Measurements from ENCODE around the gene TBC1D19. TPM values are rescaled to one million over a fixed set of nuclear protein-coding genes. Genes with fewer than 3 reads are reported as not detected.
"Not testable (repeated sequence)": the region's sequence is repeated elsewhere in the genome, so short reads cannot be mapped to it uniquely, and the experiment has no call there.

TBC1D19 gene
- total RNA-seq, 2 donors from 2014 or later, result 11.7 to 12.5 TPM

DNA sequence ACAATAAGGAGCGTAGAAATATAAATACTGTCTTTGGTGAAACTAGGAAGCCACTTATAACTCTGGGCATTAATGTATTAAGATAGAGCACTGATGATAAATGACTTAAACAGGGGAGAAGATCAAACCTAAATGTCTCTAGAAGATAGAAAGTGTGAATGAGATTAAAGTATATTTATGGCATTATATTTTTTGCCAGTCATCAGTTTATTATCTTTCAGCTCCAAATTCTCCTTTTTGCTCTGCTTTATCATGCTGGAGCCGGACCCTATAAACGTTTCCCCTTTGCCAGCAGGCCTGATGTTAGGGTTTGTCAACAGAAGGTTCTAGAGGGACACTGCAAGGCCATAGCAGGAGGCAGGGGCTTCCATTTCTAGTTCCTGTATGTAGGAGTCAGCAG, 76.4 kb downstream of the TBC1D19 start:
- DNase-seq (ENCODE audit: low spot score), result no peak
- intact Hi-C loops (cut with DNase I), result no loop called here

DNA sequence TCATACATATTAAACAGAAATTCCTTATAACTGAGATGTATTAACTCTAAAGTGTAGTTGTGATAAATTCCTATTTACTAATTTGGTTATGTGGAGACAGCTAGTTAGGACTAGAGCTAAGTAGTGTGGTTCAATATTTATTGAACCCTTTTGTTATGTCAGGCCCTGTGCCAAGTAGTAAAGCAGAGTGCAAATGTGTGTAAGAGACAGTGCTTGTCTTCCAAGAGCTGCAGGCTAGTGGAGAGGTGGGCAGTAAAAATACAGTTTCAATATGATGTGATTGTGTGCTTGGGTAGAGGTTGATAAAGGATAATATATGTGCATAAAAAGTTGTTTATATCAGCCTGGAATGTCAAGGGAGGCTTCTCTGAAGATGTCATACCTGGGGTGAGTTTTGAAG, 80.0 kb downstream of the TBC1D19 start:
- no peak for DNase-seq (ENCODE audit: low spot score)
- intact Hi-C loops (cut with DNase I), result no loop called here

DNA sequence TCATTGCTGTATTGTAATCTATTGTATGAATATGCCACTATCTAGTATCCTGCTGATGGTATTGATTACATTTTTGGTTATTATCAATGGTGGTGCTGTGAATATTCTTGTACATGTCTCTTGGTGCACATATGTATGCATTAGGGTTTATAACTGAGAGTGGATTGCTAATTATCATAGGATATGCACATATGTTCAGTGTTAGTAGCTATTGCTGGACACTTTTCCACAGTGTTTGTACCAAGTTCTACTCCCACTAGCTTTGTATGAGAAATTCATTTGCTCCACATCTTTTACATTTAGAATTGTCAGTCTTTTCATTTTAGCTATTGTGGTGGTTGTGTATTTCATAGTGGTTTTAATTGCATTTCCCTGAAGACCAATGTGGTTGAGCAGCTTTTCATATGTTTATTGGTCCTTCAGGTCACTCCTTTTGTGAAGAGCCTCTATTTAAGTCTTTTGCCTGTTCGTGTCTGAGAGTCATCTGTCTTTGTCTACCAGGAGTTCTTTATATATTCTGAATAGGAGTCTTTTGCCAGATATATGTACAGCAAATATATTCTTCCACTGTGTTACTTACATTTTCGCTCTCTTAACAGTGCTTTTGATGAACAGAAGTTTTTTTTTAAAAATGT, 87.1 kb downstream of the TBC1D19 start:
- DNase-seq (ENCODE audit: low spot score), result no peak
- intact Hi-C loops (cut with DNase I), result no loop called here

DNA sequence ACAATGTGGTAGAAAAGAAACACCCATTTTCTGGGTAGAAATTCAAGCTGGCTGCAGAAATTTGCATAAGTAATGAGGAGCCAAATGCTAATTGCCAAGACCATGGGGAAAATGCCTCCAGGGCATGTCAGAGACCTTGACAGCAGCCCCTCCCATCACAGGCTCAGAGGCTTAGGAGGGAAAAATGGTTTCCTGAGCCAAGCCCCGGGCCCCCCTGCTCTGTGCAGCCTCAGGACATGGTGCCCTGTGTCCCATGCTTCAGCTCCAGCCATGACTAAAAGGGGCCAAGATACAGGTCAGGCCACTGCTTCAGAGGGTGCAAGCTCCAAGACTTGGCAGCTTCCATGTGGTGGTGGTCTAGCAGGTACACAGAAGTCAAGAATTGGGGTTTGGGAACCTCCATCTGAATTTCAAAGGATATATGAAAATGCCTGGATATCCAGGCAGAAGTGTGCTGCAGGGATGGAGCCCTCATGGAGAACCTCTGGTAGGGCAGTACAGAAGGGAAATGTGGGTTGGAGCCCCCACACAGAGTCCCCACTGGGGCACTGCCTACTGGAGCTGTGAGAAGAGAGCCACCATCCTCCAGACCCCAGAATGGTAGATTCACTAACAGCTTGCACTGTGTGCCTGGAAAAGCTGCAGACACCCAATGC, 95.3 kb downstream of the TBC1D19 start:
- DNase-seq (ENCODE audit: low spot score); intact Hi-C loops (cut with DNase I): not testable (repeated sequence)

DNA sequence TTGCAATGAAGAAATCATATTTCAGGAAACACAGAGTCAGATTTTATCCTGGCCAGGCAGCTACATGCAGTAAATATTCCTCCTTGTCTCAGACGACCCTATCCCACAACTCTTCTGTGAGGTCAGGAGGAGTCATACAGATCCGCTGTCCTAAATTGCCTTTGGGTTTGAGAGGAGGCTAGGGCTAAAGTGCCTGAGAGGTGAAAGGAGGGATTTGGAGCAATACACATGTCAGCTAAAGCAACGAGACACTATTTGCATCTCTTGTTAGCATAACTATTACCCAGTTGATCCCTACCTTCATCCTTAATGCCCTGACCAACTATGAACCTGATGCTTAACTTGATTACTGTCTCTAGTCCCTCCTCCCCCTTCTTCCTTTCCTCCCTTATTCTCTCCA, 98.6 kb downstream of the TBC1D19 start:
- no peak for DNase-seq (ENCODE audit: low spot score)
- intact Hi-C loops (cut with DNase I), result no loop called here

DNA sequence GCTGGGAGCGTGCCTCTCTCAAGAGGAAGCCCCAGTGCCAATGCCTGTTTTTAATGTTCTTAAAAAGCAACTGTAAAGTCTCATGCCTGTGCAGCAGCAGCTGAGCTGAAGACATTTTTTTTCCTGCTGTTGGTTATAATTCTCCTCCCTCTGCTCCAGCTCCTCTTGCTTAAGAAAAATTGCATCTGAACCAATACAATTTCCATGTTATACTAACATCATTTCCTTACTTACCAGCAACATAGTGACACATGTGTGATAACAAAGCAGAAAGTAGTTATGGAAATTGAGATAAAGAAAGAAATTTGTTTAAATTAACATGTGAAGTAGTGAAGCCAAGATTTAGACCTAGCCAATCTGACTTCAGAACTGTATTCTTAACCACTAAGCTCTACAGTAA, 101.4 kb downstream of the TBC1D19 start:
- intact Hi-C loops (cut with DNase I), result no loop called here
- DNase-seq (ENCODE audit: low spot score), result no peak

DNA sequence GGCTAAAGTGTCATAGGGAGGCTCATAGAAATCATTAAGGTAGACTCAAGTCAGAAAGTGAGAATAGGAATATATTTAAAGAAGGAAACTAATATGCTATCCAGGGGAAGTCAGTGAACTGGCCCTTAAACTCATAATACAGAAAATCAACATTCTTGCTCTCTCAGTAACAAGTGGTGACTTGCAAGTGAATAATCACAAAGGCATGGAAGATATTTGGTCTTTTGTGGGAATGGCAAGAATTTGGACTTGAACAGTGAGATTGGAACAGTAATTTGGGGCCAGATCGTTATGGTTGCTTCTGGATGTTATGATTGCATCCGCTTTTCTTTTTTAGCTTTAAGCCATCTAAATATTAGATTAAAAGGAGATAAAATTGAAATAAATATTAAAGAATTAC, 103.8 kb downstream of the TBC1D19 start:
- intact Hi-C loops (cut with DNase I), result no loop called here

DNA sequence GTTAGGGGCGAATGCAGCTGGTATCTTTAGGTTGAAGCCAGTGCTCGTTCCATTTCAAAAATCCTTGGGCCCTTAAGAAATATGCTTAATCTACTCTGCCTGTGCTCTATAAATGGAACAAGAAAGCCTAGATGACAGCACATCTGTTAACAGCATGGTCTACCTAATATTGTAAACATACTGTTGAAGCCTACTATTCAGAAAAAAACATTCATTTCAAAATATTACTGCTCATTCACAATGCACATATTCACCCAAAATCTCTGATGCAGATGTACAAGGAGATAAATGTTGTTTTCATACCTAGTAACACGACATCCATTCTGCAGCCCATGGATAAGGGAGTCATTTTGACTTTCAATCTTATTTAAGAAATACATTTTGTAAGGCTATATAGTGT, 106.6 kb downstream of the TBC1D19 start:
- intact Hi-C loops (cut with DNase I), result no loop called here
- no peak for DNase-seq (ENCODE audit: low spot score)

More for the DNA sequence above, 103.8 kb downstream of the TBC1D19 start:
- no peak for DNase-seq (ENCODE audit: low spot score)

DNA sequence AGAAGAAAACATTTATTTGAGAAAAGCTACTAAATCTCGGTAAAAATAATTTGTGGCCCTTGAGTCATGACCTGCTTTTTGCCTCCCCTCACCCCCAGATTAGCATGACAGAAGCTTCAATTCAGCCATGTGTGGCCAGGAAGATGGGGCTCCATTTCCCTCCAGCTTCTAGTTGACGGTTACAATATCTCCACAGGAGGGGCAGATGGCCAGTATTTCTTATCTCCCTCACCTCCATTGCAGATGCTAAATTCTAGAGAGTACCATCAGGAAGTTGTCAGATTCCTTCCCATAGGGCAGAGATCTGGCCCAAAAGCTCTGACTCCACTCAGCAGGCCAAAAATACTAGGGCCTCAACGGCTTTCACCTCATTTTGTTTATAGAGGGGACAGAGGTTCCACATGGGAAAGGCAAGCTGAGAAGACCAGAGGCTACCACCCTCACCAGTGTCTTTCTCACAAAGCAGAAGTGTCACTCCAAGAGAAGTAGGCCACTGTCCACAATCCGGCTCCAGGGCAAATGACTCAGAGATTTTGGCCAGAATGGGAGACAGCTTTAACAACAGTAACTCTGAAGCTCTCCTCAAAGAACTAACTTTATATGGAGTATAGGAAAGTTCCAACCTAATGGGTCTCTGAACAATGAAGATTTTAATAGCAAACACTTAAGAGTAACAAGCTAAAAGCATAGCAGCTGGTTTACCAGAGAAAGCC, 108.3 kb downstream of the TBC1D19 start:
- intact Hi-C loops (cut with DNase I), result no loop called here
- no peak for DNase-seq (ENCODE audit: low spot score)

DNA sequence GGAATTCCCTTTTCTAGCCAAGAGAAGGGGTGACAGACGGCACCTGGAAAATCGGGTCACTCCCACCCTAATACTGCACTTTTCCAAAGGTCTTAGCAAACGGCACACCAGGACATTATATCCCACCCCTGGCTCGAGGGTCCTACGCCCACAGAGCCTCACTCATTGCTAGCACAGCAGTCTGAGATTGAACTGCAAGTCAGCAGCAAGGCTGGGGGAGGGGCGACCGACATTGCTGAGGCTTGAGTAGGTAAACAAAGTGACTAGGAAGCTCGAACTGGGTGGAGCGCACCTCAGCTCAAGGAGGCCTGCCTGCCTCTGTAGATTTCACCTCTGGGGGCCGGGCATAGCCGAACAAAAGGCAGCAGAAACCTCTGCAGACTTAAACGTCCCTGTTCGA, 110.2 kb downstream of the TBC1D19 start:
- DNase-seq (ENCODE audit: low spot score); intact Hi-C loops (cut with DNase I): not testable (repeated sequence)

DNA sequence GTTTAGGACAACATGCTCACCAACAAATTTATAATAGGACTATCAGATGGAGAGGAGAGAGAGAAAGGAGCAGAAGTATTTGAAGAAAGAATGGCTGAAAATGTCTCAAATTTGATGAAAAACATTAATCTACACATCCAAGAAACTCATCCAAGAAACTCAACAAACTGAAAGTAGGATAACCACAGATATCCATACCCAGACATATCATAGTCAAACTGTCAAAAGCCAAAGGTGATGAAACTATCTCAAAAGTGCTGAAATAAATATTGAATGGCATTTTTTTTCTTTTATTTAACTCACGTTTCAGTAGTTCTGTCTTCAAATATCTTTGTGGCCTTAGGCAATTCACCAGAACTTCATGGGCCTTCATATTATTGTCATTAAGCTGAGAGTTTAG, 116.2 kb downstream of the TBC1D19 start:
- DNase-seq (ENCODE audit: low spot score), result no peak
- intact Hi-C loops (cut with DNase I), result no loop called here

DNA sequence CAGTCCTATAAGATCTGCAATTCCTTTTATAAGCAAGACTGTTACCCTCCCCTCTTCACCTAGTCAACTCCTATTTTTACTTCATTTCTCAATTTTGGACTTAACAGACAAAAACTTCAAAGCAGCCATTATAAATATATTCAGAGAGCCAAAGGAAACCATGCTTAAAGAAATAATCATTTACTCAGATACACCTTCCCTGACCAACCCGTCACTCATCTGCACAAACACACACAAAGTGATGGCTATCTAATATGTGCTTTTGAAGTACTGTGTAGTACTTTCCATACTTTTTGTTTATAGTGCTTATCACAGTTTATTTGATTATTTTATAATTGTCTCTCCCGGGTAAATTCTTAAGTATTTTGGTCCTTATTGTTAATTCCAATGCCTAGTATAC, 117.2 kb downstream of the TBC1D19 start:
- no peak for DNase-seq (ENCODE audit: low spot score)
- intact Hi-C loops (cut with DNase I), result no loop called here

DNA sequence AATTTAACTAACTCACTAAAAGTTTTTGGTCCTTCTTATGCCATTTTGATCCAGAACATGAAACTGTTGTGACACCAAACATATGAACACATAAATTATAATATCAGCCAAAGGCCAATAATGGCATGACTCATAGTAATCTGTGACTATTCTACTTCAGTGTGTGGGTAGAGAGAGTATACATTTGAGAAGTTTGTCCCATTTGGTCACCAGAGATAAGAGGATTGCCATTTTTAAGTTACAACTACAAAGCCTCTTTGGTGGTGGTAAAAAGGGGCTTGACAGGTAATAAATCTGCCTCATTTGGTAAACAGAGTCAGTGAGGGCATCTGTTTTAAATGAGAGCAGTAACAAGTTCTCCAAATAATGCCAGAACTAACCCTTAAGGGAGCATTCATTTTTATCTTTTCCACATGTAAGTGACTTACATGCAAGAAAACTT, 117.9 kb downstream of the TBC1D19 start:
- intact Hi-C loops (cut with DNase I), result no loop called here
- DNase-seq (ENCODE audit: low spot score), result no peak

DNA sequence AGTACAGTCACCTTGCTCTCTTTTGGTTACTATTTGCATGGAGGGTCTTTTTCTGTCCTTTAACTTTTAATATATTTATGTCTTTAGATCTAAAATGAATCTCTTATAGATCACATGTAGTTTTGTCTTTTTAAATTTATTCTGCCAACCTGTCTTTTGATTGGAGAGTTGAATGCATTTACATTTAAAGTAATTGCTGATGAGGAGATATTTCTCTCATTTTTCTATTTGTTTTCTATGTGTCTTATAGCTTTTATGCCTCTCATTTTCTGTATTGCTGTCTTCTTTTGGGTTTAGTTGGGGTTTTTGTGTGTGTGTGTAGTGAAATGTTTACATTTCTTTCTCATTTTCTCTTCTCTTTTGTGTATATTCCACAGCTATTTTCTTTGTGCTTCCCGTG, 123.5 kb downstream of the TBC1D19 start:
- intact Hi-C loops (cut with DNase I), result no loop called here
- no peak for DNase-seq (ENCODE audit: low spot score)

DNA sequence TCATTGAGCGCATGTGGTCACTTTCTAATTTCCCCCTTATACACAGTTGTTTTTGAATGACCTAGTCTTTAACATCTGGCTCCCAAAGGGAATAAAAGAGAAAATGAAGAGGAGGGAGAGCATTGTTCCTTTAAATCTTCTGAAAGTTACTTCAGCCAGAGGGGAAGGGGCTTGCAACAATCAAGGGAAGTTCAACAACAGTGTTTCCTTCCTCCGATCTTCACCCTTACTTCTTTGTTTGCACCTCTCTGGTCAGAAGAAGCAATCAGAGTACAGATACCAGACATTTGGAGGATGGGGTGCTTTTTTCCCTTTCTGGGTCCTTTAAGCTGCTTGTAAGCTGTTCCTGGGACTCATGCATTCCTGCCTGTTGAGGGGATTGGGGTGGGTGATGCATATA, 125.4 kb downstream of the TBC1D19 start:
- no peak for DNase-seq (ENCODE audit: low spot score)
- intact Hi-C loops (cut with DNase I), result no loop called here

DNA sequence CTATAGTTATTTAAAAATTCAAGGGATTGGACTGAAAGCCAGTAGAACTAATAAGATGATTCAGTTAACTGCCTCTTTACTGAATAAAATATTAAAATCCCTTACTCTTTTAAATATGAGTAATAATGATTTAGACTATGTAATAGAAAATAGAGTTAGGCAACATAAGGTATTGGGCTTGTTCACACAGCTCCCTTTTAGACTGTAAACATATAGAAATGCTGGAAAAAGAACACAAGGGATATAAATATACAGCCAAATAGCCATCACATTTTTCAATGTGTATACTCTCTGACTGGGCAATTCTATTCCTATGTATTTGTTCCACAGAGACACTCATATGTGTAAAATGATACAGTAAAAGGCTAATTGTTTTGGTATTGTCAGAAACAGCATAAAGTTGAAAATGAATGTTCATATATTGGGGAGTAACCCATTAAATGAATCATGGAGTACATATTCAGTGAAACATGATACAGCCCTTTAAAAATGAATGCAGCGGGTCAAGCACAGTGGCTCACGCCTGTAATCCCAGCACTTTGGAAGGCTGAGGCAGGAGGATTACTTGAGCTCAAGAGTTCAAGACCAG, 129.8 kb downstream of the TBC1D19 start:
- DNase-seq (ENCODE audit: low spot score), result no peak
- intact Hi-C loops (cut with DNase I), result loop anchor here in 1 of 2 donors (10.0 kb wide), 1 partner anchor 249 kb away; no protein-coding TSS in a partner anchor

DNA sequence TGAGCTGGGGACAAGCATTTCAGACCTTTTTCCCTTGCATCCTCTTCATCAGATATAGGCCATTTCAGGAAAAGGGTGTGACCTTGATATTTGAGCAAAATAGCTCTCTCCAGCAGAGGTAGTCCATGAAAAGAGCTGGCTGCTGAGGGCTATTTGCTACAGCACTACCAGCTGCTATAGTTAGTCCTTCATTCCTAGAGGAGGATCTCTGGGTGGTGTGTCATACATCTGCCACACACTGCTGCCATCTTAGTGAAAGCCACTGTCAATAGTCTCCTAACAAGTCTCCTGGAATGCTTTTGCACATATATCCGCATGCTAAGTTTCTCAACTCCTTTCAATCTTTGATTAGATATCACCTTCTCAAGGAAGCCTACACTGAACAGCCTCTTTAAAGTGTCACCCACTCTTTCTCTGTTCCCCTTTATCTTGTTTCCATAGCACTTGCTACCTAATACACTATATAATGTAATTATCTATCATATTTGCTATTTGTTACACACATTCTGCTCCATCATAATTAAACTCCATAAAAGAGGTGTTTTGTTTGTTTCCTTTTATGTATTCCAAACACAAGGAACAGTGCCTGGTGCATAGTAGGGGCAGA, 131.9 kb downstream of the TBC1D19 start:
- intact Hi-C loops (cut with DNase I), result loop anchor here in 1 of 2 donors (10.0 kb wide), 1 partner anchor 251 kb away; no protein-coding TSS in a partner anchor
- no peak for DNase-seq (ENCODE audit: low spot score)

DNA sequence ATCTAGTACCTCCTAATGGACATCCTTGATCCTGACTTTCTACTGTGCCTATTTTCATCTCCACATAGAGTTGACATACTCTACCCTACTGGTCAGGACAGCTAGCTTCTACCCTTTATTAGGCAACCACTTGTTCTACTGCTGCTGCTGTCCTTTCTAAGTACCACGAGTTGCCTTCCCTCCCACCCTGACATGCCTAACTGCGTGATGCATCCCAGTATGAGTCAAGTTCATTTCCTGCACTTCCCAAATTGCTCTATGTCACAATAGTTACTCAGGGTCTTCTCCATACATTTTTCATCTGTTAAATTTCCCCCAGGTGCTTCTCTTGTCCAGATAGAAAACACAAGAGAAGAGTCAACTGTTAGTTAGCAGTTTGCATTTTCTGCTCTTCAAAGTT, 133.4 kb downstream of the TBC1D19 start:
- DNase-seq (ENCODE audit: low spot score), result no peak
- intact Hi-C loops (cut with DNase I), result loop anchor here in 1 of 2 donors (10.0 kb wide), 1 partner anchor 253 kb away; no protein-coding TSS in a partner anchor

DNA sequence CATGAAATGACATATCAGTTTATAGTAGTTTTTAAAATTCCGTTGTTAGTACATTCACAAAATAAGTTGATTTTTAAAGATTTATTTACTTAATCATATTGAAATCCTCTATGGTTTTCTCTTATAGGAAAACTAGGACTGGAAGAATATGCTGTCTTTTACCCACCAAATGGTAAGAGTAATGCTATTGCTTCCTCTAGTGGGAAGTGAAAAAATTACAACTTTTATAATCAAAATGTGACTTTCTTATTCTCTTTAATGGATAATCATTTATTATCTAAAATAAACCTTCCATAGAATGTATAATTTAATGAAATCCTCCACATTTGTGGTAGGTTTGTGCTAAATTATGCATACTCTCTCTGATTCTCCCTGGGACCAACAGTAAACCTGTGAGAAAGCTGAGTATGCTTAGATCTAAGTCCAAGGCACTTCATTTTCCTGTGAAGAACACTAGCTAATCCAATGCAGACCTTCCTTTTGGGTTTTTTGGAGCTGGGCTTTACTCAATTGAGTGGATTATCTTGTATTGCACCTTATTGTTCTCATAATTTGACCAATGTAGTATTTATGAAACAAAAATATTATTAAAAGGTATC, 136.2 kb downstream of the TBC1D19 start:
- no peak for DNase-seq (ENCODE audit: low spot score)
- intact Hi-C loops (cut with DNase I), result loop anchor here in 1 of 2 donors (10.0 kb wide), 1 partner anchor 255 kb away; no protein-coding TSS in a partner anchor

All from posterior vena cava (tissue), 2 donors.